H9 (cell line): ENCODE measurements around the gene HOXA2. TPM values are rescaled to one million over a fixed set of nuclear protein-coding genes. Genes with fewer than 3 reads are reported as not detected.

ENCODE experiments used
- DNase-seq: peaks from one replicate; pipeline ENCODE4 v3.0.0-alpha.2; 2017
- H2AFZ ChIP-seq: one replicate; pipeline ENCODE4 v1.6.1; 2013; ENCODE audit warnings: mild to moderate bottlenecking, low read length, control low read depth, moderate library complexity
- H2AK5ac ChIP-seq: 2 replicates; pipeline ENCODE4 v1.6.1; 2013; ENCODE audit warnings: low read length, control low read depth, mixed read lengths; ENCODE audit not compliant: insufficient read length
- H2BK120ac ChIP-seq: one replicate; pipeline ENCODE4 v1.6.1; 2013; ENCODE audit warnings: low read depth, mild to moderate bottlenecking, low read length, control low read depth, inconsistent platforms; ENCODE audit not compliant: poor library complexity, severe bottlenecking
- H2BK12ac ChIP-seq: 2 replicates; pipeline ENCODE4 v1.6.1; 2013; ENCODE audit warnings: low read length, control low read depth, mixed read lengths, low read depth; ENCODE audit not compliant: insufficient read length
- H2BK15ac ChIP-seq: 2 replicates; pipeline ENCODE4 v1.6.1; 2013; ENCODE audit warnings: low read depth, low read length, control low read depth
- H2BK20ac ChIP-seq: one replicate; pipeline ENCODE4 v1.6.1; 2013; ENCODE audit warnings: low read depth, mild to moderate bottlenecking, low read length, control low read depth, inconsistent platforms; ENCODE audit not compliant: poor library complexity, severe bottlenecking
- H2BK5ac ChIP-seq: 2 replicates; pipeline ENCODE4 v1.6.1; 2013; ENCODE audit warnings: low read length, control low read depth, mixed read lengths; ENCODE audit not compliant: insufficient read length
- H3K14ac ChIP-seq: 2 replicates; pipeline ENCODE4 v1.6.1; 2013; ENCODE audit warnings: low read length, control low read depth; ENCODE audit not compliant: insufficient read depth
- H3K18ac ChIP-seq: 2 replicates; pipeline ENCODE4 v1.6.1; 2013; ENCODE audit warnings: low read depth, mild to moderate bottlenecking, mixed read lengths, low read length, control low read depth; ENCODE audit not compliant: insufficient read length
- H3K23ac ChIP-seq: 2 replicates; pipeline ENCODE4 v1.6.1; 2013; ENCODE audit warnings: low read length, control low read depth, mixed read lengths, low read depth; ENCODE audit not compliant: insufficient read length
- H3K23me2 ChIP-seq: 2 replicates; pipeline ENCODE4 v1.6.1; 2013; ENCODE audit warnings: low read depth, mild to moderate bottlenecking, mixed read lengths, low read length, control low read depth; ENCODE audit not compliant: insufficient read length, poor library complexity, severe bottlenecking
- H3K27ac ChIP-seq: 2 replicates; pipeline ENCODE4 v1.5.1; 2013; ENCODE audit warnings: low read length, control low read depth, mixed read lengths, low read depth; ENCODE audit not compliant: insufficient read length
- H3K27me3 ChIP-seq: 2 replicates; pipeline ENCODE4 v1.6.1; 2013; ENCODE audit warnings: low read length, control low read depth, inconsistent platforms; ENCODE audit not compliant: insufficient read depth
- H3K4ac ChIP-seq: 2 replicates; pipeline ENCODE4 v1.6.1; 2013; ENCODE audit warnings: low read depth, mild to moderate bottlenecking, control low read depth, inconsistent platforms, low read length, moderate library complexity
- H3K4me1 ChIP-seq: 2 replicates; pipeline ENCODE4 v1.6.1; 2013; ENCODE audit warnings: low read length, control low read depth, inconsistent platforms; ENCODE audit not compliant: insufficient read depth
- H3K4me2 ChIP-seq: 2 replicates; pipeline ENCODE4 v1.6.1; 2013; ENCODE audit warnings: low read length, control low read depth, mixed read lengths; ENCODE audit not compliant: insufficient read length, insufficient read depth
- H3K56ac ChIP-seq: 2 replicates; pipeline ENCODE4 v1.6.1; 2013; ENCODE audit warnings: low read depth, mild to moderate bottlenecking, mixed read lengths, low read length, control low read depth; ENCODE audit not compliant: insufficient read length
- H3K79me1 ChIP-seq: 2 replicates; pipeline ENCODE4 v1.6.1; 2013; ENCODE audit warnings: low read depth, mild to moderate bottlenecking, moderate library complexity, low read length, control low read depth, inconsistent platforms; ENCODE audit not compliant: insufficient read depth, poor library complexity, severe bottlenecking
- H3K79me2 ChIP-seq: 2 replicates; pipeline ENCODE4 v1.6.1; 2013; ENCODE audit warnings: low read length, control low read depth, inconsistent platforms; ENCODE audit not compliant: insufficient read depth
- H3K9ac ChIP-seq: 2 replicates; pipeline ENCODE4 v1.6.1; 2013; ENCODE audit warnings: low read length, control low read depth, mixed read lengths; ENCODE audit not compliant: insufficient read length; ENCODE audit errors: extremely low read depth
- H3K9me3 ChIP-seq: one replicate; pipeline ENCODE4 v1.6.1; 2013; ENCODE audit warnings: low read depth, low read length, inconsistent platforms; ENCODE audit not compliant: control insufficient read depth
- H3T11ph ChIP-seq: one replicate; pipeline ENCODE4 v1.6.1; 2013; ENCODE audit warnings: mild to moderate bottlenecking, low read length, control low read depth, inconsistent platforms
- H4K20me1 ChIP-seq: one replicate; pipeline ENCODE4 v1.6.1; 2013; ENCODE audit not compliant: control insufficient read depth, insufficient read length, insufficient read depth
- H4K5ac ChIP-seq: 2 replicates; pipeline ENCODE4 v1.6.1; 2013; ENCODE audit warnings: low read depth, mild to moderate bottlenecking, mixed read lengths, low read length, control low read depth; ENCODE audit not compliant: insufficient read length
- H4K8ac ChIP-seq: replicated peaks from 2 replicates; pipeline ENCODE4 v1.6.1; 2013; ENCODE audit warnings: low read length, control low read depth, mixed read lengths, low read depth; ENCODE audit not compliant: insufficient read length
- H4K91ac ChIP-seq: 2 replicates; pipeline ENCODE4 v1.6.1; 2013; ENCODE audit warnings: low read depth, mild to moderate bottlenecking, moderate library complexity, mixed read lengths, low read length, control low read depth; ENCODE audit not compliant: insufficient read length
- H3K27ac Mint-ChIP-seq, 3 experiments: 2 replicates in 2 of 3; 3 replicates in 1 of 3; pipeline ENCODE4 v1.8.0; 2020 to 2021; ENCODE audit warnings: mixed read lengths in 3 of 3, mild to moderate bottlenecking in 1 of 3, moderate library complexity in 1 of 3
- H3K27me3 Mint-ChIP-seq: 2 replicates; pipeline ENCODE4 v1.8.0; 2021; ENCODE audit warnings: low read depth, mild to moderate bottlenecking, moderate library complexity, mixed read lengths
- H3K36me3 Mint-ChIP-seq, 3 experiments: 2 replicates in 2 of 3; 3 replicates in 1 of 3; pipeline ENCODE4 v1.8.0; 2020 to 2021; ENCODE audit warnings: low read depth in 3 of 3, mixed read lengths in 3 of 3; ENCODE audit not compliant: insufficient read depth in 1 of 3
- H3K4me1 Mint-ChIP-seq, 2 experiments: 2 replicates each; pipeline ENCODE4 v1.8.0; 2020; ENCODE audit warnings: mixed read lengths in 2 of 2
- H3K4me3 Mint-ChIP-seq, 2 experiments: 2 replicates in 1 of 2; 3 replicates in 1 of 2; pipeline ENCODE4 v1.8.0; 2020 to 2021; ENCODE audit warnings: mild to moderate bottlenecking in 2 of 2, mixed read lengths in 2 of 2, moderate library complexity in 1 of 2
- H3K9me3 Mint-ChIP-seq, 2 experiments: 2 replicates in 1 of 2; 3 replicates in 1 of 2; pipeline ENCODE4 v1.8.0; 2020; ENCODE audit warnings: mild to moderate bottlenecking in 2 of 2, mixed read lengths in 2 of 2, moderate library complexity in 1 of 2
- CTCF ChIP-seq: fragments of 200-600 bp; sonication (generic); conservative IDR thresholded peaks from 3 replicates; pipeline ENCODE4 v1.8.0; 2021; ENCODE audit warnings: antibody characterized with exemption, mild to moderate bottlenecking
- WGBS: extraction: QIAGEN DNeasy Blood & Tissue Kit; methylation state at CpG from one replicate; pipeline ENCODE4 v1.1.7; 2013; ENCODE audit warnings: missing lambda C conversion rate, low lambda C conversion rate, mixed read lengths; ENCODE audit not compliant: insufficient read length; ENCODE audit errors: extremely low coverage; 5-methylcytosine and 5-hydroxymethylcytosine counted together
- total RNA-seq: library from RNA; stranded (reverse); gene quantifications from 2 replicates; pipeline ENCODE4 v1.2.1, GENCODE V29; 2021

Gene HOXA2
- total RNA-seq, 1 experiment from 2014 or later: not detected

GRCh38 chr7:27116031-27116961 is 13.8 kb upstream of the HOXA2 start:
- no peak overlapping the region for H2BK120ac ChIP-seq
- no CpG with 5 or more reads among the region's 20 CpGs for WGBS

More at GRCh38 chr7:27116031-27116961, 13.8 kb upstream of the HOXA2 start:
- Histone ChIP-seq H4K20me1 (no peaks in the 10 kb centered on the region), H3K9ac (no peak overlapping the region), H2AFZ (no peak overlapping the region), H3K14ac (no peak overlapping the region), H4K91ac (no peak overlapping the region), H4K8ac (no peak overlapping the region), H3K4me2 (no peak overlapping the region), H4K5ac (no peak overlapping the region), H3K18ac (no peak overlapping the region), H3K79me2 (no peaks in the 10 kb centered on the region), H3K27ac (no peak overlapping the region), H3K79me1 (no peaks in the 10 kb centered on the region), H3K56ac (no peak overlapping the region), H2BK5ac (no peak overlapping the region), H3K4ac (no peak overlapping the region), H3K4me1 (no peaks in the 10 kb centered on the region), H2BK15ac (no peak overlapping the region), H3T11ph (no peak overlapping the region), H2BK20ac (no peak overlapping the region), H2BK12ac (no peak overlapping the region), H3K23ac (no peak overlapping the region), H2AK5ac (no peak overlapping the region), H3K9me3 (no peaks in the 10 kb centered on the region), H3K23me2 (peaks cover 3% of the 10 kb centered on the region), H3K27me3 (peaks cover 97% of the 10 kb centered on the region)
- peaks cover 0 to 5% (median 0%) of the 10 kb centered on the region in 3 experiments; a peak in 1 of 7 replicates for H3K36me3 Mint-ChIP-seq
- H3K4me1 Mint-ChIP-seq: peaks cover 3 to 14% of the 10 kb centered on the region in 2 experiments; a peak in 3 of 4 replicates
- H3K27me3 Mint-ChIP-seq: peaks cover 98% of the 10 kb centered on the region
- DNase-seq: no peak
- no peak overlapping the region for H3K27ac Mint-ChIP-seq
- TF ChIP-seq CTCF: no peak
- H3K9me3 Mint-ChIP-seq: peaks cover 0 to 7% of the 10 kb centered on the region in 2 experiments; a peak in 3 of 5 replicates
- no peak overlapping the region for H3K4me3 Mint-ChIP-seq
